ENCODE measurements around the gene ANKRD11. TPM values are rescaled to one million over a fixed set of nuclear protein-coding genes. Genes with fewer than 3 reads are reported as not detected.

The ANKRD11 gene
- polyA plus RNA-seq, 3 donors = 3.2 to 62.4 (median 5.4) TPM

- Histone ChIP-seq H3K9ac (ENCODE audit: insufficient read depth, low read length, poor library complexity, severe bottlenecking) (no peak overlapping the region), H2AFZ (ENCODE audit: insufficient read depth, low read depth, low read length, poor library complexity, severe bottlenecking) (no peak overlapping the region), H3K9me3 (replicated peaks in 1 of 2; ENCODE audit: control insufficient read depth in 1 of 2, insufficient read depth in 1 of 2, low read length in 2 of 2) (no peaks in the 10 kb centered on the region), H4K20me1 (ENCODE audit: insufficient read depth, low read length) (no peaks in the 10 kb centered on the region), H3K4me2 (replicated peaks; ENCODE audit: extremely low read depth, low read length, poor library complexity, severe bottlenecking) (no peak overlapping the region), H3K4me3 (replicated peaks in 1 of 3; ENCODE audit: low read depth in 2 of 3, low read length in 3 of 3) (no peak overlapping the region), H3K27ac (ENCODE audit: low read depth in 1 of 2, low read length in 2 of 2) (no peak overlapping the region), H3K27me3 (ENCODE audit: control insufficient read depth in 2 of 2, insufficient read depth in 2 of 2, low read length in 2 of 2) (no peaks in the 10 kb centered on the region), H3K4me1 (ENCODE audit: control insufficient read depth in 1 of 2, insufficient read depth in 2 of 2, low read length in 2 of 2) (peaks cover 32 to 43% of the 10 kb centered on the region in 2 donors), H3K36me3 (replicated peaks in 1 of 2; ENCODE audit: control insufficient read depth in 1 of 2, insufficient read depth in 2 of 2, low read length in 2 of 2) (peaks cover 0 to 3% of the 10 kb centered on the region in 2 donors), H3K79me2 (ENCODE audit: insufficient read depth, low read length) (peaks cover 38% of the 10 kb centered on the region)
- TF ChIP-seq CTCF (IDR thresholded peaks at IDR 0.05) = no peak
- no peak for DNase-seq
- Mint-ChIP-seq H3K27me3 (ENCODE audit: low read depth in 3 of 3) (no peaks in the 10 kb centered on the region), H3K36me3 (peaks cover 0 to 9% of the 10 kb centered on the region in 2 donors), H3K27ac (peak overlapping the region in 2 of 7 donors; percentile 22 to 76), H3K9me3 (no peaks in the 10 kb centered on the region), H3K4me3 (no peak overlapping the region), H3K4me1 (peaks cover 31% of the 10 kb centered on the region)
- intact Hi-C loops (cut with micrococcal nuclease) = loop anchor here in 1 of 2 donors (10.0 kb wide), 1 partner anchor 649 kb away; the partner anchor contains the start of genes GALNS and TRAPPC2L
- WGBS (ENCODE audit: insufficient coverage) = 100% methylated on average over 1 of the region's 7 CpGs
These were observed 13.7 kb upstream of the ANKRD11 start for GRCh38 chr16:89504091-89504490.

GRCh38 chr16:89502081-89502843 is 11.9 kb upstream of the ANKRD11 start:
- Histone ChIP-seq H3K4me1 (ENCODE audit: control insufficient read depth in 1 of 2, insufficient read depth in 2 of 2, low read length in 2 of 2) (peaks cover 24 to 28% of the 10 kb centered on the region in 2 donors), H3K9ac (ENCODE audit: insufficient read depth, low read length, poor library complexity, severe bottlenecking) (no peak overlapping the region), H3K27ac (ENCODE audit: low read depth in 1 of 2, low read length in 2 of 2) (no peak overlapping the region), H2AFZ (ENCODE audit: insufficient read depth, low read depth, low read length, poor library complexity, severe bottlenecking) (no peak overlapping the region), H3K79me2 (ENCODE audit: insufficient read depth, low read length) (peaks cover 28% of the 10 kb centered on the region), H3K4me3 (replicated peaks in 1 of 3; ENCODE audit: low read depth in 2 of 3, low read length in 3 of 3) (no peak overlapping the region), H3K9me3 (replicated peaks in 1 of 2; ENCODE audit: control insufficient read depth in 1 of 2, insufficient read depth in 1 of 2, low read length in 2 of 2) (no peaks in the 10 kb centered on the region), H3K27me3 (ENCODE audit: control insufficient read depth in 2 of 2, insufficient read depth in 2 of 2, low read length in 2 of 2) (no peaks in the 10 kb centered on the region), H3K4me2 (replicated peaks; ENCODE audit: extremely low read depth, low read length, poor library complexity, severe bottlenecking) (no peak overlapping the region), H3K36me3 (replicated peaks in 1 of 2; ENCODE audit: control insufficient read depth in 1 of 2, insufficient read depth in 2 of 2, low read length in 2 of 2) (peaks cover 5 to 8% of the 10 kb centered on the region in 2 donors), H4K20me1 (ENCODE audit: insufficient read depth, low read length) (no peaks in the 10 kb centered on the region)
- Mint-ChIP-seq H3K27me3 (ENCODE audit: low read depth in 3 of 3) (no peaks in the 10 kb centered on the region), H3K36me3 (peaks cover 9 to 23% of the 10 kb centered on the region in 2 donors), H3K4me1 (peaks cover 26% of the 10 kb centered on the region), H3K27ac (peak overlapping the region in 6 of 7 donors; percentile 4 to 78 (median 50)), H3K9me3 (no peaks in the 10 kb centered on the region), H3K4me3 (no peak overlapping the region)
- intact Hi-C loops (cut with micrococcal nuclease) = loop anchor here in 1 of 2 donors (10.0 kb wide), 1 partner anchor 647 kb away; the partner anchor contains the start of genes GALNS and TRAPPC2L
- 93% methylated on average over 18 of the region's 21 CpGs for WGBS (ENCODE audit: insufficient coverage)
- DNase-seq = no peak
- no peak for TF ChIP-seq CTCF (IDR thresholded peaks at IDR 0.05)

All from CD14-positive monocyte (primary cell).